ENCODE data around the gene SORCS3. TPM values are rescaled to one million over a fixed set of nuclear protein-coding genes. Genes with fewer than 3 reads are reported as not detected.

The SORCS3 gene
- total and polyA plus RNA-seq, 2 experiments from 2014 or later: not detected

DNA sequence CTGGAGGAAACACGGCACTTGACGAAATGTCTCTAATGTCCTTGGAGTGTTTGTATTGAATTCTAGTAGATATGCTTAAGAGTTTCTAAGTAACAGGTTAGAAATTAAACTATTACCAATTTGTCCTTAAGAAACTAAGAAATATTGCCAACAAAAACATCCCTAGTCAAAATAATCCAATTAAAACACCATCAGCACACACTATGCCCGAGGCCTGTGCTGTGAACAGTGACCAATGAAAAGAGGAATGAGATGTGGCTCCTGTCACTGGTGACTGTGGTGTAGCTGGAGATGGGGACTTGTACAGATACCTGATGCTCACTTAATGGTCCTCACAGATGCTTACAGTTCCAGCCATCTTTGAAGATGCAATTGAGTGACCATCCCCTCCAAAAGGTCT, 651.1 kb downstream of the SORCS3 start:
- no peaks in the 10 kb centered on the region; the same call in 1 of the 2 replicates for H4K20me1 ChIP-seq (ENCODE audit: insufficient read depth)
- in situ Hi-C loops (cut with MboI): no loop called here
- no peaks in the 10 kb centered on the region for H3K36me3 ChIP-seq (ENCODE audit: low read depth)
- H3K4me3 ChIP-seq: no peak overlapping the region
- TF ChIP-seq EZH2 (IDR thresholded peaks at IDR 0.05; ENCODE audit: insufficient read depth, poor library complexity, severe bottlenecking) (no peak), EZH2phosphoT487 (IDR thresholded peaks at IDR 0.05; ENCODE audit: insufficient read depth, low read depth) (no peak)
- H3K9me2 ChIP-seq (ENCODE audit: insufficient read depth): no peaks in the 10 kb centered on the region
- no peaks in the 10 kb centered on the region for H3F3A ChIP-seq (ENCODE audit: insufficient read depth)
- DNase-seq: no peak
- no peak overlapping the region for H3K9ac ChIP-seq
- H3K27ac ChIP-seq: no peak overlapping the region
- H3K4me2 ChIP-seq (ENCODE audit: unreplicated experiment): no peak overlapping the region
- H3K79me2 ChIP-seq (ENCODE audit: insufficient read depth): no peaks in the 10 kb centered on the region
- H2AFZ ChIP-seq: no peak overlapping the region
- H3K9me3 ChIP-seq (ENCODE audit: low read depth): no peaks in the 10 kb centered on the region
- no peaks in the 10 kb centered on the region for H3K4me1 ChIP-seq (ENCODE audit: insufficient read depth)
- H3K27me3 ChIP-seq (replicated peaks; ENCODE audit: insufficient read depth): no peaks in the 10 kb centered on the region
- WGBS, 2 experiments (ENCODE audit: low coverage in 1 of 2, low lambda C conversion rate in 2 of 2, missing lambda C conversion rate in 2 of 2): 30 to 43% methylated on average over 3 of the region's 3 CpGs
